ENCODE results near the gene DCST1.

DNA sequence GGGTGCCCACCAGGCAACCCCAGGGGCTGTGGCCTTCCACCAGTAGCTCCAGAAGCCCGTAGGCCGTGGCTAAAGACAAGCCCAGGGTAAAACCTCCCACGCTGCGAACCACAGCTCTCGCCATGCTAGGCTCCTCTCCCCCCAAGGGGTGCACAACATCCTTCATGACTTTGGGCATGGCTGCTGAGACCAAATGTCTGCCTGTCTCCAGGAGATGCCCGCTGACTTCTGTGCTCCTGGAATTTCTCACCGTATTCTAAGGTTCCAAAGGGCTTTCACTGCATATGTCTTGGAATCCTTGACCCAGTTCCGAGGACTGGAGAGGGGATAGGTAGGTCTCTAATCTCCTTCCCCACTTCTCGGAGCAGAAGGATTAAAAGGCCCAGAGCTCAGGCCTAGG is at the start of gene DCST1, which contains the start of gene DCST2:
- TF ChIP-seq, protein P1, sequence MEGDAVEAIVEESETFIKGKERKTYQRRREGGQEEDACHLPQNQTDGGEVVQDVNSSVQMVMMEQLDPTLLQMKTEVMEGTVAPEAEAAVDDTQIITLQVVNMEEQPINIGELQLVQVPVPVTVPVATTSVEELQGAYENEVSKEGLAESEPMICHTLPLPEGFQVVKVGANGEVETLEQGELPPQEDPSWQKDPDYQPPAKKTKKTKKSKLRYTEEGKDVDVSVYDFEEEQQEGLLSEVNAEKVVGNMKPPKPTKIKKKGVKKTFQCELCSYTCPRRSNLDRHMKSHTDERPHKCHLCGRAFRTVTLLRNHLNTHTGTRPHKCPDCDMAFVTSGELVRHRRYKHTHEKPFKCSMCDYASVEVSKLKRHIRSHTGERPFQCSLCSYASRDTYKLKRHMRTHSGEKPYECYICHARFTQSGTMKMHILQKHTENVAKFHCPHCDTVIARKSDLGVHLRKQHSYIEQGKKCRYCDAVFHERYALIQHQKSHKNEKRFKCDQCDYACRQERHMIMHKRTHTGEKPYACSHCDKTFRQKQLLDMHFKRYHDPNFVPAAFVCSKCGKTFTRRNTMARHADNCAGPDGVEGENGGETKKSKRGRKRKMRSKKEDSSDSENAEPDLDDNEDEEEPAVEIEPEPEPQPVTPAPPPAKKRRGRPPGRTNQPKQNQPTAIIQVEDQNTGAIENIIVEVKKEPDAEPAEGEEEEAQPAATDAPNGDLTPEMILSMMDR (conservative IDR thresholded peaks at IDR 0.05; ENCODE audit: low read depth, low read length): no peak
- TF ChIP-seq RCOR1 (IDR thresholded peaks at IDR 0.05; ENCODE audit: insufficient replicate concordance, low read length) (no peak), CEBPB (IDR thresholded peaks at IDR 0.05; ENCODE audit: low read depth, low read length) (no peak), RAD21 (IDR thresholded peaks at IDR 0.05; ENCODE audit: low read length) (no peak), POLR2A (IDR thresholded peaks at IDR 0.05; ENCODE audit: low read depth, low read length) (no peak), CHD1 (IDR thresholded peaks at IDR 0.05; ENCODE audit: low read depth, low read length) (no peak)

Data from IMR-90 (cell line).